ENCODE data around the gene PSMB8. TPM values are rescaled to one million over a fixed set of nuclear protein-coding genes. Genes with fewer than 3 reads are reported as not detected.
"Not testable (repeated sequence)": the region's sequence is repeated elsewhere in the genome, so short reads cannot be mapped to it uniquely, and the experiment has no call there.

PSMB8 gene
- total RNA-seq, 1 experiment from 2014 or later, result 212 TPM

- peak; percentile 84 for DNase-seq (ENCODE audit: low spot score)
Measured at GRCh38 chr6:32838114-32838958, 5.5 kb downstream of the PSMB8 start, which contains the start of gene TAP2. Gene TAP2 (minus strand): TSS chr6:32838739. CDS start chr6:32838233, 506 bp downstream.

GRCh38 chr6:32837651-32838113 is 6.2 kb downstream of the PSMB8 start:
- DNase-seq (ENCODE audit: low spot score), result no peak

DNA sequence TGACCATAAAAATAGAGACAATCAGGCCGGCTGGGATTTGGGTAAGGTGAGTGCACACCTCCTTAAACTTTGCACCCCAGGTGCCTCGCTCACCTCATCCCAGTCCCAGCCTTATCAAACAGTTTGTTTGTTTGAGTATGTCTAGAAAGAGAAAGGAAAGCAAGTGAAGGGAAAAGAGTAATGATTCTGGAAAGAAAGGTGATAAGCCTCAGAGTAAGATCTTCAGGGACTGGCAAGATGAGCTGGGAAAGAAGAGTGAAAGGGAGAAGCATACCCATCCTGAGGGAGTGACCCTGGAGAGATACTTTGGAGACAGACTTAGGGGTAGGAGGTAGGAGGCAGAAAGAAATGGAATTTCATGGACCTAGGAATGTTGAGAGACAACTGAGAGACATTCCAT is 7.0 kb downstream of the PSMB8 start:
- no peak for DNase-seq (ENCODE audit: low spot score)

DNA sequence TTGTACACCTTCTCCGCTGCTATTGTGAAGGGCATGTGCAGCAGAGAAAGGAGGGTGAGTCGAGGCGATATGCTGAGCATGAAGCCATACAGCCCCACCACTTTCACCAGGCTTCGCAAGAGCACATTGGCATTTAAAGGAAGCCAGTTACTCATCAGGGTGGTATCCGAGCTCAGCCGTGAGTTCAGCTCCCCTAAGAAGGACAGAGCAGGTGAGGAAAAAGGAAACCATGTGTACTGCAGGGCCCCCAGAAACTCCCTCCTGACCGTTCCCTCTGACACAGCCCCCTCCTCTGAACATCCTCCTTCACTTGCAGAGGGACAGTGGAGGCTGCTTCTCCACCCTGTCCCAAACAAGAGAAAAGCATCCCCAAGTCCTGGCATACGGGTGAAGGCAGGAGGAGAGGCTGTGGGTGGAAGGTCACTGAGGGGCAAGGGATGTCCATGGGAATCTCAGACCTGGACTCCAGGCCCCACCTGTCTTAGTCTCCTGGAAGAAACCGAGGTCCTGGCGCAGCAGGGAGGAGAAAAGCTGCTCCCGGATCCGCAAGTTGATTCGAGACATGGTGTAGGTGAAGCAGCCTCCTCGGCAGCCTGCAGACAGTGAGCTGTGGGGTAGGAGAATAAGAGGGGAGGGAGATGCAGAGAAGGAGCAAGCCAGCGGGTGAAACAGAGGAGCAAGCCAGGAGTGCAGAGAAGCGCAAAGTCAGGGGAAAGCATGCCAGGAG is 8.5 kb downstream of the PSMB8 start:
- no peak for DNase-seq (ENCODE audit: low spot score)

- no peak for DNase-seq (ENCODE audit: low spot score)
Measured at GRCh38 chr6:32833664-32834063, 10.2 kb downstream of the PSMB8 start.

GRCh38 chr6:32832535-32832934 is 11.3 kb downstream of the PSMB8 start:
- DNase-seq (ENCODE audit: low spot score), result no peak

- no peak for DNase-seq (ENCODE audit: low spot score)
Measured at GRCh38 chr6:32830936-32831335, 12.9 kb downstream of the PSMB8 start.

GRCh38 chr6:32830017-32830416 is 13.8 kb downstream of the PSMB8 start:
- no peak for DNase-seq (ENCODE audit: low spot score)

GRCh38 chr6:32829495-32829894 is 14.4 kb downstream of the PSMB8 start:
- DNase-seq (ENCODE audit: low spot score), result no peak

DNA sequence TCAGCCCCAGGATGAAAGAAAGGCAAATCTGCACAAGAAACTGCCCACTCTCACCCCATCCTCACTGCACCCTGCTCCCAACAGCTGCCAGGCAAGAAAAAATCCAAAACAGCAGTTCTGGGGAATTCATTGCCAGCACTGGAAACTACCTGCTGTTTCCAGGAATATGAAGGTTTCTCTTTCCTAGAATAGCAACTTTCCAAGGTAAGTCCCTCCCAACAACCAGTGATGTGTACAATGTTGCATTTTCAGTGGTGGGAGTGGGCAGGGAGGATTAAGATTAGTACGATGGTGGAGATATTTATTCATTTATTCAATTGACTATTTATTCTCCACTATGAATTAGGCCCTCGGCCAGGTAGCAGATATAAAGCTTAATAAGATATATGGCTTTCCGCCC is 16.8 kb downstream of the PSMB8 start:
- no peak for DNase-seq (ENCODE audit: low spot score)

DNA sequence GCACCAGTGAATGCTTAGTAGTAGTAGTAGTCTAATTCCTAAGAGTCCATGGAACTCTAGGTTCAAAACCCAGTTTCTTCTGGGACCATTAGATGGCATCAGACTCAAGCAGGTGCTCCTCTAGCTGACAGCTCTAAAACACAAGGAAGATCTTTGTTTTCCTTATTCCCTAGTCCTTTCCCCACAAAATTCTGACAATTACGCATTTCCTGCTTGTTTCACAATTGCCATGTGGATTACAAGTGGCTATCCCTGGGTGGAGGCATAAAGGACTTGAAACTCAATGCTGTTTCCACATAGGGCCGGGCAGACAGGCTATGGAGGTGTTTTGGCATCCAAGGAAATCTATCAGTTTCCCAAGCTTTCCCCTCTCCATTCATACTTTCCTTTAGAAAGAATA is 17.9 kb downstream of the PSMB8 start:
- peak; percentile 19 for DNase-seq (ENCODE audit: low spot score)

DNA sequence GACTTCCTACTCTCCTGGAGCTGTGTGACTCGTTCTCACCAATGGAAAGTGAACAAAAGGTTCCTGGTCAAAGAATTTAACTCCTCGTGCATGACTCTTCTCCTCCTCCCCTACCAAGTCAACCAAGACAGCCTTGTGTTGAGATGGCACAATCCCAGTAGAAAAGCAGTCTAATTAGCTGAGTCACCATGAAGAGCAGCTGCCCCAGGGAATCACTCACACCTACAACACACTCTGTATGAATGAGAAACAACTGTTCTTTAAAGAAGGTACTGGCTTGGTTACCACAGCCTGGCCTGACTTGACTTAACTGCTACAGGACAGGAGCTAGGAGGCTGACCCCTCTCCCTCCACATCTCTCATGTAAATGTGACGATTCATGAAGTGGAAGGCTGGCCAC is 24.1 kb downstream of the PSMB8 start:
- DNase-seq (ENCODE audit: low spot score), result peak; percentile 60

GRCh38 chr6:32818867-32819266 is 25.0 kb downstream of the PSMB8 start:
- DNase-seq (ENCODE audit: low spot score), result no peak

DNA sequence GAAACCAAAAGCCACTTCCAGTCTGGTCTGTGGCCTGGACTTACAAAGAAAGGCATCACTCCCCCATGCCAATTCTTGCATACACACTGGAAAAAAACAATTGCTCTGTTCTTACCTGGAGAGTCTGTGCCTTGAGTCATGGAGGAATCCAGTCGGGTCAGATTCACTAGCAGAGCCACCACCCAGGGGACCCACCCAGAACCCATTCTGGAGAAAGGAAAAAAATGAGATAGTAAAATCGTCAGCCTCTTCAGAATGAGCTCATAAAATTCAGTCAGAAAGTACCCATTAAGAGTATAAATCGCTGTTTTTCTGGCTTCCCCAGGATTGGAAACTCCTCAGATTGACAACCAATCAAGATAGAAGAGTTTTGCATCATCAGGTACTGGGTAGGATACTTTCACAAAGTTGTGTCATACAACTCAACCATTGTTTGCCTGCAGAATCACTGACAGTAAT is 27.1 kb downstream of the PSMB8 start, which contains the start of gene HLA-DOB:
Gene HLA-DOB, minus strand, starts transcription at position 257 of the 459 bp plus-strand sequence. Its CDS starts 51 bp downstream, at position 206.
- no peak for DNase-seq (ENCODE audit: low spot score)

GRCh38 chr6:32815996-32816395 is 27.9 kb downstream of the PSMB8 start:
- DNase-seq (ENCODE audit: low spot score), result no peak

DNA sequence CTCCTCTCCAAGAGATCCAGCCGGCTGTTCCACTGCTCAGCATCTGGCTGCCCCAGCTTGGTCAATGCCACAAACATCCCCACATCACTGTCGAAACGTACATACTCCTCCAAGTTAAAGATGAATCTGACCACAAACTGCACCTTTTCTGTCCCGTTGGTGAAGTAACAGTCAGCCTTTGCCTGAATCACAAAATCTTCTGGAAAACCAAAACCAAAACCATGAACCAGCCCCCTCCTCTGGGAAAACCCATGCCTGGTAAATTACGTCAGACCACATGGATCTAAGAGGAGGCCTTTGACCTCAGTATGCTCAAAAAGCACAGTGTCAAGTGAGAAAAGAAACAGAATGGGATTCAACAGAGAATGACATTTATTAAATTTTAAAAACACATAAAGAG is 28.7 kb downstream of the PSMB8 start:
- no peak for DNase-seq (ENCODE audit: low spot score)

GRCh38 chr6:32814145-32814544 is 29.7 kb downstream of the PSMB8 start:
- no peak for DNase-seq (ENCODE audit: low spot score)

DNA sequence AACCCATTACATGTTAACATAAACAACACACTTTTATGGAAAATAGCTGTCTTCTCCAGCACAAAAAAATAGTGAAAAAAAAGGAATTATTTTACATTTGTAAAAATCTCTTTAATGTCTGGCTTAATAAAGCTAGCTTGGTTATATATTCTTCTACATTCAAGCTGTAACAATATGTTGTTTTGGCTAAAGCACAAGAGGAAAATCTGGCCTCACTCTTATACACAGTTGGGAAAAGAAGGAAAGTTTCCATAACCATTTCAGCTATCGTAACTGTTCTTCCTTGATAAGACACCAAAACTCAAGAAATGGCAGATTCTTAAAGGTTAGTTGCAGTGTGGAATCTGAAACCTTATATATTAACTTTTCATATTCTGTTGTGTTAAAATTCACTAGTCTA is 34.7 kb downstream of the PSMB8 start:
- no peak for DNase-seq (ENCODE audit: low spot score)

- DNase-seq (ENCODE audit: low spot score), result no peak
Measured at GRCh38 chr6:32807020-32807580, 36.7 kb downstream of the PSMB8 start.

GRCh38 chr6:32805404-32805803 is 38.4 kb downstream of the PSMB8 start:
- not testable (repeated sequence) for DNase-seq (ENCODE audit: low spot score)

GRCh38 chr6:32803416-32803815 is 40.4 kb downstream of the PSMB8 start:
- DNase-seq (ENCODE audit: low spot score), result no peak

- no peak for DNase-seq (ENCODE audit: low spot score)
Measured at GRCh38 chr6:32799740-32800139, 44.1 kb downstream of the PSMB8 start.
